GM12874 (cell line): ENCODE results near the gene CFAP57.

Source experiments
- TF ChIP-seq, protein P1 (sequence below): IDR thresholded peaks from 2 replicates; pipeline ENCODE4 v1.5.1; 2011; ENCODE audit warnings: low read depth, mild to moderate bottlenecking, control low read depth, low read length, moderate library complexity; ENCODE audit not compliant: insufficient read depth

Gene CFAP57

DNA sequence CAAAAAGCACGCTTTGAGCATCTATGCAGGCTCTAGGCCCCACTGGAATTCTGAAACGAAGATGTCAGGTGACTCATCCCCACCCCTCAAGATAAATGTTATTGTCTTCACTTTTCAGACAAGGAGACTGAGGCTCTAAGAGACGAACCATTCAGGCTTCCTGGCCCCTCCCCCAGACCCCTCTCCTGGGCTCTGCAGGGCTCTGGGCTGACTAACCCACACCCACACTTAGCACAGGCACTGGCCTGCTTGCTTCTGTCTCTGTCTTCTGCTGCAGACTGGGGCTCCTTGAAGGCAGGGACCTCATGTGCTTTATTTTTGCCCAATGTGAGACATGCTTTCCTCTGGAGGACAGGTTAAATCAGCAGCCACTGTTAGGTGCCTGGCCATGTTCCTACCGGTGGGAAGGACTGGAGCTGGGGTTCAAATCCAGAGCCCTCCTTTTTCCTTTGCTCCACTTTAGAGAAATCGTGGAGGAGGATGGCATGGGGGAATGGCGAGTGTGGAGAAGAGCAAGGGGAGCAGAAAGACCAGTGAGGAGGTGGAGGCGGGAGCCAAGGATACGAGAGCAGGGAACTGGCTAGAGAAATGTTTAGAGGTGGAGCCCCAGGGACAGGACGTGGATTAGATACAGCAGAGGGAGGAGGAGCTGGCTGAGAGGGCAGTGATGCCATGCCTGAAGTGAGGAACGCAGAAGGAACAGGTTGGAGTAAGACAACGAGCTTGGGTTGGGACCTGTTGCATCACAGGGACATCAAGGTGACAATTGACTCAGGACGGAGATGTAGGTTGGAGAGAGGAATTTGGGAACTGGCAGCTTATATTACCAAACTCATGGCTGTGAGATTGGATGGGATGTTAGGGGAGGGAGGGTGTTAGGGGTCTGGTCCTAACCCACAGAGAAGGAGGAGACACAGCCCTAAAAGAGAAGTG, 99.3 kb downstream of the CFAP57 start:
- TF ChIP-seq, protein P1, sequence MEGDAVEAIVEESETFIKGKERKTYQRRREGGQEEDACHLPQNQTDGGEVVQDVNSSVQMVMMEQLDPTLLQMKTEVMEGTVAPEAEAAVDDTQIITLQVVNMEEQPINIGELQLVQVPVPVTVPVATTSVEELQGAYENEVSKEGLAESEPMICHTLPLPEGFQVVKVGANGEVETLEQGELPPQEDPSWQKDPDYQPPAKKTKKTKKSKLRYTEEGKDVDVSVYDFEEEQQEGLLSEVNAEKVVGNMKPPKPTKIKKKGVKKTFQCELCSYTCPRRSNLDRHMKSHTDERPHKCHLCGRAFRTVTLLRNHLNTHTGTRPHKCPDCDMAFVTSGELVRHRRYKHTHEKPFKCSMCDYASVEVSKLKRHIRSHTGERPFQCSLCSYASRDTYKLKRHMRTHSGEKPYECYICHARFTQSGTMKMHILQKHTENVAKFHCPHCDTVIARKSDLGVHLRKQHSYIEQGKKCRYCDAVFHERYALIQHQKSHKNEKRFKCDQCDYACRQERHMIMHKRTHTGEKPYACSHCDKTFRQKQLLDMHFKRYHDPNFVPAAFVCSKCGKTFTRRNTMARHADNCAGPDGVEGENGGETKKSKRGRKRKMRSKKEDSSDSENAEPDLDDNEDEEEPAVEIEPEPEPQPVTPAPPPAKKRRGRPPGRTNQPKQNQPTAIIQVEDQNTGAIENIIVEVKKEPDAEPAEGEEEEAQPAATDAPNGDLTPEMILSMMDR = no peak

DNA sequence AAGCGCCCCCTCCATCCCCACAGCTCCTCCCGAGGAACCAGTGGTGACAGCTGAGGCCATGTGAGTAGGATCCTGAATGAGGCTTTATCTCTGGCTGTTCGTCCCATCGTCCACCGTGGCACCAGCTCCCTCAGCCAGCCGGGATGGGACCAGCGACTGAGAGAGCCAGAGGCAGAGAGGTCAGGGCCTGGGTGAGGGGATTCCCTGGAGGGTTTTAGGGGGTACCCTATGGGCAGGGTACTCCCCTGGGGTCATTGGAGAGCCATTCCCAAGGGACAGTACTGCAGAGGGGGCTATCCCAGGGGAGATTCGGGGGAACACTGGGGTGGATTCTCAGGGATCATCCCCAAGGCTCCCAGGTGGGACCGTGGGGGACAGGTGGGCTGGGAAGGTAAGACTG, 100.0 kb downstream of the CFAP57 start:
- TF ChIP-seq, protein P1 = no peak

DNA sequence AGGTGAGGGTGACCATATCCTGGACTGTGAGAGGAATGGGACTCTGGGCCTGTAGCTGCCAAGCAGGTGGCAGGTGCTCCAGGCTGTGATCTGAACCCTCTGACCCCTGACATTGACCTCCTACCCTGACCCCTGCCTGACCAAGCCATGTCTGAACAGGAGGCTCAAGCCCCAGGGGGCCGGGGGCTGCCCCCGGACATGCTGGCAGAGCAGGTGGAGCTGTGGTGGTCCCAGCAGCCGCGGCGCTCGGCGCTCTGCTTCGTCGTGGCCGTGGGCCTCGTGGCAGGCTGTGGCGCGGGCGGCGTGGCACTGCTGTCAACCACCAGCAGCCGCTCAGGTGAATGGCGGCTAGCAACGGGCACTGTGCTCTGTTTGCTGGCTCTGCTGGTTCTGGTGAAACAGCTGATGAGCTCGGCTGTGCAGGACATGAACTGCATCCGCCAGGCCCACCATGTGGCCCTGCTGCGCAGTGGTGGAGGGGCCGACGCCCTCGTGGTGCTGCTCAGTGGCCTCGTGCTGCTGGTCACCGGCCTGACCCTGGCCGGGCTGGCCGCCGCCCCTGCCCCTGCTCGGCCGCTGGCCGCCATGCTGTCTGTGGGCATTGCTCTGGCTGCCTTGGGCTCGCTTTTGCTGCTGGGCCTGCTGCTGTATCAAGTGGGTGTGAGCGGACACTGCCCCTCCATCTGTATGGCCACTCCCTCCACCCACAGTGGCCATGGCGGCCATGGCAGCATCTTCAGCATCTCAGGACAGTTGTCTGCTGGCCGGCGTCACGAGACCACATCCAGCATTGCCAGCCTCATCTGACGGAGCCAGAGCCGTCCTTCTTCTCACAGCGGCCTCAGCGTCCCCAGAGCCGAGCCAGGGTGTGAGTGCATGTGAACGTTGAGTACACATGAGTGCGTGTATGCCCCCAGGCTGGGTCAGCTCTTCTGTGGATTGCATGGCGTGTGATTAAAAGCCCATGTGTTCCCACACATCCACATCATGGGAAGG, 100.7 kb downstream of the CFAP57 start:
- TF ChIP-seq, protein P1 = no peak

DNA sequence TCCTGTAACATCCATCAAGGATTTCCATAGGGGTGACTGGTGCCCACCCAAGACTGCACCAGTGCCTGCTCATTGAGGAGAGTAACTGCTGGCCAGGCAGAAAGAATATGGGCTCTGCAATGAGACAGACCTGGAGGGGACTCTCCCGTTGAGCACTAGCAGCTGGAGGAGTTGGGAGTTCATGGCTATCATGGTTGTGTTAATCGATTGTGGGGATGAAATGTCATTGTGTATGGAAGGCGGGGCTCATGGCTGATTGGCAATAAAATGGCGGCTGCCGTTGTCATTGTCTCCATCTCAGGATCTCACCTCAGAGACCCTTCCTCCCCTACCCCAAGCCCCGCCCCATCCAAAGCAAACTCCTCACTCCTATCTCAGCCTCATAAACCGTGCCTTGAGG, 101.6 kb downstream of the CFAP57 start:
- TF ChIP-seq, protein P1 = no peak

DNA sequence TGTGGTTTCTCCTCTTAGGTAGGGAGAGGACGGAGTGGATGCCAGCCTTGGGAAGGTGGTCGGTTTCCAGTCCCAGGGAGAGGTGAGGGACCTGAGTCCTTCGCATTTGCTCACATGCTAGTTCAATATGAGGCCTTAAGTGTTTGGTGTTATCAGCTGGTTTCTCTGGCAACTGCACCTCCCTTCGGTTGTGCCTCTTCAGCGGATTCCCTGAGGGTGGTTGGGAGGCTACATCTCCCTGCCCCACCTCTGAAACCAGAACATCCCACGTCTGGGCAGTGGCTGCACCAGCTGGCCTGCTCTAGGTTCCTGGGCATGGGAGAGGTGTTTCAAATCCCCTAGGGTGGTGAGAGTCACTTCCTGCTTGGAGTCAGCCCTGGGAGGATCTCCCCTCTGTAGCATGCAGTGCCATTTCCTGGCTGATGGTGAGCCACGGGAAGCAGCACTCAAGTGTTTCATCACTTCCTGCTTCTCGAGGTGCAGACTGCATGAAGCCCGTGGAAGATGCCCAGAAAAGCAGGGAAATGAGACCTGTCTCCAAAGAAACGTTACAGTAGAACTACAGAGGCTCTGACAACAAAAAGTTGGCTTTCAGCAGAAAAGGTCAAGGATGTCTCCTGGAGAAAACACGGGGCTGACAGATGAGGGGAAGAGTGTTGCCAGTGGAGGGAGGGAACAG, 102.1 kb downstream of the CFAP57 start:
- TF ChIP-seq, protein P1 = no peak

DNA sequence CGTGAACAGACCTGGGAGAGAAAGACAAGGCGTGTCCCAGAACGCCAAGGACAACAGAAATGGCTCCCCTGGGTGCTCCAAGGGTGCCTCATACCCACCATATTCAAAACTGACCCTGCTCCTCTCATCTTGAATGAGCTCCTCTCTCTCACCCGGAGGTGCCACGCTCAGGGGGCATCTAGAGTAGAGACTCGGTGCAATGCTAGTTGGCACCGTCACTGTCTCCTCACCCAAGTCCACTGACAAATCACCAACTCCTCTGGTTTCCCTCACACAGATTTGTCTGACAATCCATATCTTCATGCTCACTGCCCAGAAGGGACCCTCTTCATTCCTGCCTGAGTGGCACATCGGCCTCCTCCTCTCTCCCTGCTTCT, 102.7 kb downstream of the CFAP57 start:
- TF ChIP-seq, protein P1 = no peak
